ENCODE results near the gene PYDC1.
"Not testable (repeated sequence)": the region's sequence is repeated elsewhere in the genome, so short reads cannot be mapped to it uniquely, and the experiment has no call there.

Gene PYDC1

GRCh38 chr16:31196324-31197088 is 20.4 kb downstream of the PYDC1 start:
- no peak for DNase-seq (ENCODE audit: low spot score)

- DNase-seq (ENCODE audit: low spot score): not testable (repeated sequence)
Measured at GRCh38 chr16:31195861-31196260, 21.1 kb downstream of the PYDC1 start.

GRCh38 chr16:31194898-31195297 is 22.0 kb downstream of the PYDC1 start:
- no peak for DNase-seq (ENCODE audit: low spot score)

GRCh38 chr16:31193874-31194273 is 23.1 kb downstream of the PYDC1 start:
- DNase-seq (ENCODE audit: low spot score): no peak

DNA sequence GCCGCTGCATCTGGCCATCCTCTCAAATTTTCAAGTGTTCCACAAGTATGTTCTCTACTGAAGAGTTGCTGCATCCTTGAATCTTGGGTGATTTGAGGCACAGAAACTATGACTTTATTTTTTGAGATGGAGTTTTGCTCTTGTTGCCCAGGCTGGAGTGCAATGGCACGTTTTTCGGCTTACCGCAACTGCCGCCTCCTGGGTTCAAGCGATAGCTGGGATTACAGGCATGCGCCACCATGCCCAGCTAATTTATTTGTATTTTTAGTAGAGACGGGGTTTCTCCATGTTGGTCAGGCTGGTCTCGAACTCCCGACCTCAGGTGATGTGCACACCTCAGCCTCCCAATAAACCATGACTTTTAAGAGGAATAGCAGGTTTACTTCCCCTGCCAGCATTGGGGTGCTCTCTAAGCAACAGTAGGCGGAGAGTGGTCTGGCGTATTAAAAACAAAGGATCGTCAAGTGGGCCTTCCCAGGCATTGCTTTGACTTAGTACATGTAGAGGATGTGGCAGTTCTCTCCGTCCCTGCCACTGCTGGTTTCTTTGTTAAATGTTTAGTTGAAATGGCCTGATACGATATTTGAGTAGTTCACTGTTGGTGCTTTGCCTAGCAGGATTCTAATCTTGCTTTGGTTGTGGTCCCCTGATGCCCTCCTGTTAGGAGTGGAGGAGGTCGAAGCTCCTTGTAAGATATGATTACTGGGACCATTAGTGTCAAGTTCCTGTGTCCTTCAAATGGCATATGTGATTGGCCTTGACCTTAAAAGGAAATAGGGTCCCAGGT is 23.9 kb downstream of the PYDC1 start:
- no peak for DNase-seq (ENCODE audit: low spot score)

DNA sequence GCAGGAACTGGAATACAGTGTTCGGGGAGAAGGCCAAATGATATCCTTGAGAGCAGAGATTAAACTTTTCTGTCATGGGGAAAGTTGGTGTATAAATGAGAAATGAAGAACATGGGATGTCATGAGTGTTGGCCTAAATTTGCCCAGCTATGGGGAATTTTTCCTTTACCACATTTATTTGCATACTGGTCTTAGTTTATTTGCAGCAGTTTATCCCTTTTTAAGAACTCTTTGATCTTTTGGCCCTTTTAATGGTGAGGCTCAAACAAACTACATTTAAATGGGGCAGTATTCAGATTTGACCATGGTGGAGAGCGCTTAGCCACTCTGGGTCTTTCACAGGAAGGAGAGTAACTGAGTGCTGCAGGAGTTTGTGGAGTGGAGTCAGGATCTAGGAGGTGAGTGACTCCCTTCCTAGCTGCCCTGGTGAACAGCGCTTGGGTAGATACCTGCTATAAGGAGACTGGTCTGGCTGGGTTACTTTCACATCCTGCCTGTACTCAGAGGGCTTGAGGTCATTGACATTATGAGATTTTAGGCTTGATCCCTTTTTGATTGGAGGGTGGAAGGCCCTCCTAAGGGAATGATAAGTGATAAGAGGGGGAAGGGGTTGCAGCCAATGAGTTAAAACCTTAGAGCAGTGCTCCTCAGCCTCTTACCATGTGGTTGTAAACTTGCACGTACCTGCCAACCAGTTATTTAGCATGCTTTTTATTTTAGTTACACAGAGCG is 25.1 kb downstream of the PYDC1 start:
- DNase-seq (ENCODE audit: low spot score): no peak

GRCh38 chr16:31190818-31191444 is 26.0 kb downstream of the PYDC1 start:
- no peak for DNase-seq (ENCODE audit: low spot score)

DNA sequence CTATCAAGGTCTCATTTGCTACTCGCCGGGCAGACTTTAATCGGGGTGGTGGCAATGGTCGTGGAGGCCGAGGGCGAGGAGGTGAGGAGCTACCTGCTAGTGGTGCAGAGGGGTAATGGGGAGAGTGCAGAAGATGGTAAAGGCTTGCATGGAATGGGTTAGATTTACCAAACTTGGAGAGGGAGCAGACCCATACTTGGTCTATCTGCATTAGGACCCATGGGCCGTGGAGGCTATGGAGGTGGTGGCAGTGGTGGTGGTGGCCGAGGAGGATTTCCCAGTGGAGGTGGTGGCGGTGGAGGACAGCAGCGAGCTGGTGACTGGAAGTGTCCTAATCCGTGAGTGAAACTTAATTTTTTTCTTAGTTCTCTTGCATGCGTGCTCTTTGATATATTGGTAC is 26.9 kb downstream of the PYDC1 start:
- DNase-seq (ENCODE audit: low spot score): no peak

GRCh38 chr16:31189412-31189778 is 27.5 kb downstream of the PYDC1 start:
- DNase-seq (ENCODE audit: low spot score): no peak

- DNase-seq (ENCODE audit: low spot score): no peak
Measured at GRCh38 chr16:31188450-31189411, 28.2 kb downstream of the PYDC1 start.

- no peak for DNase-seq (ENCODE audit: low spot score)
Measured at GRCh38 chr16:31187808-31188189, 29.1 kb downstream of the PYDC1 start.

DNA sequence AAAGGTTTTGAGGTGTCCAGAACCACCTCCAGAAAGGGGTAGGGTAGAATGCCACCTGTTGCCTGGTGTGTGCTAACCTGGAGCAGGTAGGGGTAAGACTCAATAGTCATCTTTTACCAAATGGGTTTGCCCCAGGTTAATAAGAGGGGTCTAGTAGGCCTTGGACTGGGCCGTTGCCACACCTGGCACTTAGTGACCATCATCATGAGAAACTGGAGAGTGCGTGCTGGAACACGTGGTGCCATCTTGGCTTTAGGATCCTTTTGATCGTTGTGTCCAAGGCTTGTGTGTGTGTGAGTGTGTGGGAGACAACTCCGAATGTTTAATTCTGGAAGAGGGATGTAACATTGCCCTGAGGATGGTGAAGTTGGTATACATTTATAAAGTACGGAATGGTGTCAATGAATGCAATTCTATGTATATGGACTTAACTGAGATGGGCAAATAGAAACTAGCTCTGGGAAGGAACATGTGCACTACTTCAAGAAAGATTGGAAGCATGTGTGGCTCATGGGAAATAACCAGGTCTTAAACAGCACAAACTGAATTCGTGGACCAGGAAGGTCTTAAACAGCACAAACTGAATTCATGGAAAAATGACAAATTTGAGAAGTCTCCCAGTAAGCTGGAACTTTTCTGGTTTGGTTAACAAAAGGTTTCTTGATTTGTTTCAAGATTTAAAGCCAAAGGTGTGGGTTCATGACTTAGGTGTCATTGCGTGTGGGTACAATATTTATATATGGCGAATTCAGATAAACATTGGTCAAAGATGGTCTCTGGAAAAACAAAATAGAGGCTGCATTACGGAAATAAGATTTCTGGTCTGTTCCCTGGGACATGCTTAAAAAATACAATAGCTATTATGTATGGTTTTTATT is 29.8 kb downstream of the PYDC1 start:
- no peak for DNase-seq (ENCODE audit: low spot score)

- no peak for DNase-seq (ENCODE audit: low spot score)
Measured at GRCh38 chr16:31186176-31186575, 30.8 kb downstream of the PYDC1 start.

- no peak for DNase-seq (ENCODE audit: low spot score)
Measured at GRCh38 chr16:31185339-31185738, 31.6 kb downstream of the PYDC1 start.

DNA sequence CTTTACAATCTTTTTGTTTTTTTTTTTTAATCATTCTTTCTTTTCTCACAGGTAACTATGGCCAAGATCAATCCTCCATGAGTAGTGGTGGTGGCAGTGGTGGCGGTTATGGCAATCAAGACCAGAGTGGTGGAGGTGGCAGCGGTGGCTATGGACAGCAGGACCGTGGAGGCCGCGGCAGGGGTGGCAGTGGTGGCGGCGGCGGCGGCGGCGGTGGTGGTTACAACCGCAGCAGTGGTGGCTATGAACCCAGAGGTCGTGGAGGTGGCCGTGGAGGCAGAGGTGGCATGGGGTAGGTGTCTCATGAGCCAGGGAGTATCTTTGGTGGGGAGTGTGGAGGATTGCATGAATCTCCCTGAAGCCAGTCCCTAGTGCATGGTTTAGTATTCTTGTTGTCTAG is 32.0 kb downstream of the PYDC1 start:
- no peak for DNase-seq (ENCODE audit: low spot score)

DNA sequence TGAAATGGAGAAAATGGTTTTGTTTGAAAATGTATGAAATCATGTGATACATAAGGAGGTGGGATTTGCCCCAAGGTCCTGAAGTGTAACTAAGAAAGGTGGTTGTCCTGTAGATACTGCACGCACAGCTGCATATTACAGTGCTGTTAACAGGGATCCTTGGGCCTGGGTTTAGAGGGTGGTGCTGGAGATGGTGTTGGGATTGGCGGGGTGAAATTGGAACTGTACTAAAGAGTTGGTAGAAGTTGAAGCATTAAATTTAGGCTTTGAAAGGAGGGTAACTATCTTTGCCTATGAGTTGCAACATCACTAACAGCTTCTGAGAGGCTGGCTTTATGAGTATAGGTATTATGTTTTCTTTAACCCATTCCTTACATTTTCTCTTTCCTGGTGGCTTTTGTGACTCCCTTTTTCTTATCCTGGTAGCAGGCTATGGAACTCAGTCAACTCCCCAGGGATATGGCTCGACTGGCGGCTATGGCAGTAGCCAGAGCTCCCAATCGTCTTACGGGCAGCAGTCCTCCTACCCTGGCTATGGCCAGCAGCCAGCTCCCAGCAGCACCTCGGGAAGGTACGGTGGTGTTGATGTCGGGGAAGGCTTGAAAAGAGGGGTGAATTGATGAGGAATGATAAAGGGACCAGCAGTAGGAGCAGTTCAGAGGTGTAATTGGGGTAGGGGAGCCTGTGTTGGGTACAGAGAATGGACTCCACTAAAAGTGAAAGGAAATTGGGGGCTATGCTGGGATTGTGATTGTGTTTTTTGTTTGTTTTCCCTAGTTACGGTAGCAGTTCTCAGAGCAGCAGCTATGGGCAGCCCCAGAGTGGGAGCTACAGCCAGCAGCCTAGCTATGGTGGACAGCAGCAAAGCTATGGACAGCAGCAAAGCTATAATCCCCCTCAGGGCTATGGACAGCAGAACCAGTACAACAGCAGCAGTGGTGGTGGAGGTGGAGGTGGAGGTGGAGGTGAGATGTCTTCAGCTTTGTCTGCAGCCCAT is 33.2 kb downstream of the PYDC1 start:
- DNase-seq (ENCODE audit: low spot score): no peak

DNA sequence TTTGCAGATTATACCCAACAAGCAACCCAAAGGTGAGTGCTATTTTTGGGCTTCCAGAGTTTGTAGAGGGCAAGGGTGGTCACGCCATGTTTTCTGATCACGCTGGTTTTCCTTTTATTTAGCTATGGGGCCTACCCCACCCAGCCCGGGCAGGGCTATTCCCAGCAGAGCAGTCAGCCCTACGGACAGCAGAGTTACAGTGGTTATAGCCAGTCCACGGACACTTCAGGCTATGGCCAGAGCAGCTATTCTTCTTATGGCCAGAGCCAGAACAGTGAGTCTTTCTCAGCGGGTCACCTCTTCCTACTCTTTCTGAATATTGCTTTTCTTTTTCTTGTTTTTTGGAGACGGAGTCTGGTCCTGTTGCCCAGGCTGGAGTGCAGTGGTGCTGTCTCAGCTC is 34.5 kb downstream of the PYDC1 start:
- DNase-seq (ENCODE audit: low spot score): no peak

- DNase-seq (ENCODE audit: low spot score): peak; percentile 36
Measured at GRCh38 chr16:31181102-31181830, 35.7 kb downstream of the PYDC1 start.
